K562 (cell line): Measurements from ENCODE around the gene NHLH2. TPM values are rescaled to one million over a fixed set of nuclear protein-coding genes. Genes with fewer than 3 reads are reported as not detected.

Experiments used
- ATAC-seq: fragments of 200-7000 bp; cut with Tn5 transposase; 3 replicates; pipeline ENCODE4 v1.9.1; 2020; ENCODE audit warnings: moderate library complexity
- BruUV-seq: library from RNA; stranded (reverse); fragments of 400-500 nt; replicated peaks from 2 replicates; lab custom pipeline; 2021; lab: Mats Ljungman, UMichigan
- CTCF ChIA-PET: fragments of 300-600 bp; formaldehyde crosslinking; extraction: SDS; loops from one replicate; lab custom pipeline; 2021; ENCODE audit warnings: low intra/inter-chr PET ratio; lab: Yijun Ruan, JAX
- POLR2A ChIA-PET: fragments of 300-600, 350-650 bp; sonication (Branson Sonifier 250); formaldehyde crosslinking; extraction: SDS; loops from one replicate; lab custom pipeline; 2021; ENCODE audit warnings: antibody characterized with exemption, inconsistent platforms; lab: Yijun Ruan, JAX
- DNase-seq, 4 experiments: peaks; one replicate each; pipeline versions ENCODE4 v3.0.0 to v3.0.0-alpha.2; 2011 to 2018; ENCODE audit warnings: low spot score in 3 of 4, mixed read lengths in 3 of 4; ENCODE audit errors: extremely low read depth in 1 of 4
- FAIRE-seq: peaks from 2 replicates; lab custom pipeline; 2011; peaks lifted over from hg19 to GRCh38; lab: Jason Lieb, UNC
- H2AFZ ChIP-seq: 2 replicates; pipeline ENCODE4 v1.6.0; 2011; ENCODE audit warnings: low read depth, low read length, control low read depth, inconsistent platforms
- H3K27ac ChIP-seq: fragments of 200-600 bp; 3 replicates; pipeline ENCODE4 v1.8.0; 2011; ENCODE audit warnings: low read depth, mild to moderate bottlenecking, control low read depth, inconsistent platforms, low read length, moderate library complexity, mixed read lengths; ENCODE audit errors: extremely low read depth
- H3K27me3 ChIP-seq, 2 experiments: fragments of 300-600 bp in 1 of 2; 2 replicates in 1 of 2; 3 replicates in 1 of 2; pipeline versions ENCODE4 v1.6.0 to v1.8.0; 2011; ENCODE audit warnings: inconsistent platforms in 2 of 2, low read length in 2 of 2, mild to moderate bottlenecking in 1 of 2, mixed read lengths in 1 of 2, moderate library complexity in 1 of 2; ENCODE audit not compliant: control insufficient read depth in 2 of 2, insufficient read depth in 2 of 2
- H3K36me3 ChIP-seq: fragments of 300-600 bp; 3 replicates; pipeline ENCODE4 v1.8.0; 2011; ENCODE audit warnings: mild to moderate bottlenecking, low read length, inconsistent platforms; ENCODE audit not compliant: control insufficient read depth, insufficient read depth
- H3K4me1 ChIP-seq, 2 experiments: fragments of 200-600 bp in 1 of 2; replicated peaks in 1 of 2; 2 replicates in 1 of 2; 3 replicates in 1 of 2; pipeline versions ENCODE4 v1.5.1 to v1.8.0; 2011; ENCODE audit warnings: inconsistent platforms in 2 of 2, low read length in 2 of 2, mild to moderate bottlenecking in 1 of 2, mixed read lengths in 1 of 2, moderate library complexity in 1 of 2; ENCODE audit not compliant: control insufficient read depth in 2 of 2, insufficient read depth in 2 of 2
- H3K4me2 ChIP-seq: 2 replicates; pipeline ENCODE4 v1.6.1; 2011; ENCODE audit warnings: low read length, control low read depth, inconsistent platforms, mixed read lengths; ENCODE audit not compliant: insufficient read depth
- H3K4me3 ChIP-seq: fragments of 200-600 bp; sonication (generic), shearing (Covaris generic); 2 replicates; pipeline ENCODE4 v1.5.1; 2016; ENCODE audit warnings: control low read depth, inconsistent platforms
- H3K79me2 ChIP-seq: fragments of 200-600 bp; 3 replicates; pipeline ENCODE4 v1.8.0; 2011; ENCODE audit warnings: low read length, inconsistent platforms; ENCODE audit not compliant: control insufficient read depth, insufficient read depth
- H3K9ac ChIP-seq, 2 experiments: 2 replicates each; pipeline versions ENCODE4 v1.6.0 to v1.6.1; 2011; ENCODE audit warnings: low read depth in 2 of 2, low read length in 2 of 2, control low read depth in 1 of 2, inconsistent platforms in 1 of 2, mild to moderate bottlenecking in 1 of 2, mixed read lengths in 1 of 2; ENCODE audit not compliant: insufficient read depth in 1 of 2
- H3K9me1 ChIP-seq: one replicate; pipeline ENCODE4 v1.6.0; 2011; ENCODE audit warnings: inconsistent platforms, mild to moderate bottlenecking, low read length, moderate library complexity; ENCODE audit not compliant: control insufficient read depth, insufficient read depth
- H3K9me3 ChIP-seq: replicated peaks from 2 replicates; pipeline ENCODE4 v1.5.1; 2011; ENCODE audit warnings: low read depth, low read length, inconsistent platforms; ENCODE audit not compliant: control insufficient read depth, insufficient read depth
- H4K20me1 ChIP-seq: replicated peaks from 2 replicates; pipeline ENCODE4 v1.6.1; 2011; ENCODE audit warnings: low read length, inconsistent platforms, mixed read lengths; ENCODE audit not compliant: control insufficient read depth, insufficient read depth
- BACH1 ChIP-seq: fragments of 200-800 bp; sonication (Bioruptor generic); IDR thresholded peaks from 2 replicates; pipeline ENCODE4 v1.6.1; 2016; ENCODE audit warnings: missing genetic modification characterization, missing compliant biosample characterization
- BRF1 ChIP-seq: IDR thresholded peaks from 3 replicates; pipeline ENCODE4 v1.6.1; 2011; ENCODE audit warnings: borderline replicate concordance, mild to moderate bottlenecking; ENCODE audit not compliant: insufficient read length; ENCODE audit errors: extremely low read depth
- CHD2 ChIP-seq: IDR thresholded peaks from 2 replicates; pipeline ENCODE4 v1.6.1; 2011; ENCODE audit warnings: low read depth, low read length
- COPS2 ChIP-seq: fragments of 450-650 bp; conservative IDR thresholded peaks from 2 replicates; pipeline ENCODE4 v1.6.1; 2016; ENCODE audit warnings: mild to moderate bottlenecking, moderate library complexity
- ELF1 ChIP-seq: fragments of 200-800 bp; sonication (Bioruptor generic); IDR thresholded peaks from 2 replicates; pipeline ENCODE4 v1.6.1; 2016; ENCODE audit warnings: missing genetic modification characterization, missing compliant biosample characterization
- ELK1 ChIP-seq: sonication (generic); formaldehyde crosslinking; IDR thresholded peaks from 2 replicates; pipeline ENCODE4 v1.8.1; 2022; ENCODE audit warnings: missing genetic modification reagents
- HNRNPUL1 ChIP-seq: fragments of 200-400 bp; formaldehyde crosslinking; IDR thresholded peaks from 2 replicates; pipeline ENCODE4 v1.6.1; 2017; ENCODE audit warnings: low read length
- MAFK ChIP-seq: IDR thresholded peaks from 2 replicates; pipeline ENCODE4 v1.6.1; 2011; ENCODE audit warnings: low read length, improper control_type of control experiment
- NRF1 ChIP-seq, 2 experiments: fragments of 450-650 bp; IDR thresholded peaks in 1 of 2; conservative IDR thresholded peaks in 1 of 2; 2 replicates each; pipeline ENCODE4 v1.6.1; 2014; ENCODE audit warnings: mild to moderate bottlenecking in 2 of 2
- RBFOX2 ChIP-seq: fragments of 200-400 bp; formaldehyde crosslinking; IDR thresholded peaks from 2 replicates; pipeline ENCODE4 v1.6.1; 2017; ENCODE audit warnings: low read depth, mild to moderate bottlenecking, low read length, moderate library complexity
- RBM15 ChIP-seq: fragments of 200-400 bp; formaldehyde crosslinking; IDR thresholded peaks from 2 replicates; pipeline ENCODE4 v1.6.1; 2018; ENCODE audit warnings: mild to moderate bottlenecking, low read length, moderate library complexity; ENCODE audit not compliant: insufficient read depth
- TARDBP ChIP-seq: fragments of 450-650 bp; IDR thresholded peaks from 2 replicates; pipeline ENCODE4 v1.6.1; 2016
- TFAM ChIP-seq: fragments of 250-450 bp; sonication (Bioruptor Pico); conservative IDR thresholded peaks from 2 replicates; pipeline ENCODE4 v1.5.0; 2021; ENCODE audit warnings: mild to moderate bottlenecking, moderate library complexity
- XRCC5 ChIP-seq: fragments of 200-400 bp; formaldehyde crosslinking; IDR thresholded peaks from 2 replicates; pipeline ENCODE4 v1.6.1; 2017; ENCODE audit warnings: low read depth, mild to moderate bottlenecking, low read length
- ZEB2 ChIP-seq: fragments of 450-650 bp; IDR thresholded peaks from 2 replicates; pipeline ENCODE4 v1.6.1; 2016
- ZFP30 ChIP-seq: fragments of 250-450 bp; sonication (Bioruptor Pico); IDR thresholded peaks from 2 replicates; pipeline ENCODE4 v1.8.0; 2022; ENCODE audit warnings: moderate library complexity, mild to moderate bottlenecking, inconsistent platforms, borderline replicate concordance
- ZNF707 ChIP-seq: fragments of 250-450 bp; sonication (Bioruptor Pico); conservative IDR thresholded peaks from 2 replicates; pipeline ENCODE4 v1.8.0; 2022; ENCODE audit warnings: inconsistent platforms, mild to moderate bottlenecking, moderate library complexity
- WGBS: fragments of 100-300 bp; shearing (Covaris generic); methylation state at CpG from one replicate; pipeline ENCODE4 v1.1.6; 2016; ENCODE audit warnings: low coverage, mixed read lengths; ENCODE audit not compliant: insufficient coverage; ENCODE audit errors: missing lambda C conversion rate; 5-methylcytosine and 5-hydroxymethylcytosine counted together
- in situ Hi-C: fragments of 300-500 bp; cut with MboI; formaldehyde crosslinking; loops from 4 replicates; pipeline ENCODE4 v1.15.0; 2018; ENCODE audit warnings: inconsistent platforms, mixed read lengths
- intact Hi-C: fragments of 100-400 bp; cut with micrococcal nuclease; formaldehyde crosslinking; loops from 2 replicates; pipeline ENCODE4 v1.14.2; 2022
- polyA plus RNA-seq, 8 experiments: library from polyadenylated mRNA; depleted of rRNA in 4 of 8; stranded (reverse) in 5 of 8; unstranded in 3 of 8; fragments of >200 nt; fragmentation: Nextera tagmentation in 2 of 8; fragmentation: Illumina TruSeq in 1 of 8; extraction: Ambion mirVana in 2 of 8; extraction: Trizol in 1 of 8; gene quantifications; 2 replicates each; pipeline versions ENCODE4 v1.2.1 to v1.2.3, GENCODE V29; 2011 to 2014; ENCODE audit warnings: inconsistent platforms in 1 of 8, missing spikeins in 1 of 8
- total RNA-seq, 7 experiments: library from RNA; depleted of rRNA in 6 of 7; stranded (reverse); fragments of >200 nt in 6 of 7; fragmentation: Illumina TruSeq in 2 of 7; extraction: Trizol in 2 of 7; gene quantifications; 2 replicates each; pipeline versions ENCODE4 v1.2.1 to v1.2.3, GENCODE V29; 2011 to 2021; ENCODE audit warnings: low replicate concordance in 1 of 7
- TF ChIP-seq, protein P1 (sequence below): fragments of 450-650 bp; formaldehyde crosslinking; conservative IDR thresholded peaks from 2 replicates; pipeline ENCODE4 v1.4.0; 2022; ENCODE audit warnings: mild to moderate bottlenecking, missing genetic modification characterization

The NHLH2 gene
- total and polyA plus RNA-seq, 9 of the 15 experiments (the other 6 are each of a cell fraction or from before 2014, with no cell fraction given): not detected

GRCh38 chr1:115796897-115797296 is 44.0 kb downstream of the NHLH2 start:
- no peaks in the 10 kb centered on the region for H3K9me3 ChIP-seq
- BruUV-seq: no TSS peak
- POLR2A ChIA-PET: interaction anchor here (0.7 kb wide), 1 partner anchor 354 kb away, joined by 3 read pairs; no protein-coding TSS in a partner anchor
- intact Hi-C loops: no loop called here
- H3K4me1 ChIP-seq: no peaks in the 10 kb centered on the region
- no peaks in the 10 kb centered on the region for H4K20me1 ChIP-seq
- ATAC-seq (no peak), FAIRE-seq (no peak)
- H3K9me1 ChIP-seq: no peaks in the 10 kb centered on the region
- no peak overlapping the region for H3K27ac ChIP-seq
- TF ChIP-seq, protein P1, sequence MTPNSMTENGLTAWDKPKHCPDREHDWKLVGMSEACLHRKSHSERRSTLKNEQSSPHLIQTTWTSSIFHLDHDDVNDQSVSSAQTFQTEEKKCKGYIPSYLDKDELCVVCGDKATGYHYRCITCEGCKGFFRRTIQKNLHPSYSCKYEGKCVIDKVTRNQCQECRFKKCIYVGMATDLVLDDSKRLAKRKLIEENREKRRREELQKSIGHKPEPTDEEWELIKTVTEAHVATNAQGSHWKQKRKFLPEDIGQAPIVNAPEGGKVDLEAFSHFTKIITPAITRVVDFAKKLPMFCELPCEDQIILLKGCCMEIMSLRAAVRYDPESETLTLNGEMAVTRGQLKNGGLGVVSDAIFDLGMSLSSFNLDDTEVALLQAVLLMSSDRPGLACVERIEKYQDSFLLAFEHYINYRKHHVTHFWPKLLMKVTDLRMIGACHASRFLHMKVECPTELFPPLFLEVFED (CRISPR knock-in tag): no peak
- TF ChIP-seq BRF1: no peak
- TF ChIP-seq ELF1 (tag): no peak
- no peak for TF ChIP-seq MAFK
- TF ChIP-seq NRF1 (conservative IDR thresholded peaks at IDR 0.05 in 1 of 2, IDR thresholded peaks at IDR 0.05 in 1 of 2): no peak
- no peak for TF ChIP-seq ZNF707 (CRISPR knock-in tag)
- TF ChIP-seq TARDBP: no peak
- TF ChIP-seq HNRNPUL1: no peak
- TF ChIP-seq COPS2: no peak
- TF ChIP-seq RBFOX2: no peak
- no peak for TF ChIP-seq CHD2
- no peak for TF ChIP-seq ELK1 (CRISPR knock-in tag)
- TF ChIP-seq RBM15: no peak
- no peak for TF ChIP-seq BACH1 (tag)
- TF ChIP-seq ZFP30: no peak
- TF ChIP-seq XRCC5: no peak
- no peak for TF ChIP-seq ZEB2
- no peak for TF ChIP-seq TFAM
- TF ChIP-seq, all 486 proteins: peak for 0
- 0% methylated on average over 5 of the region's 5 CpGs for WGBS
- H3K4me2 ChIP-seq: no peak overlapping the region
- in situ Hi-C loops: no loop called here
- H3K27me3 ChIP-seq: peaks cover 0 to 4% of the 10 kb centered on the region in 2 experiments; a peak in 1 of 5 replicates
- H2AFZ ChIP-seq: no peak overlapping the region
- H3K79me2 ChIP-seq: no peaks in the 10 kb centered on the region
- CTCF ChIA-PET: no interaction called here
- no peak overlapping the region for H3K9ac ChIP-seq
- no peak for DNase-seq
- no peak overlapping the region for H3K4me3 ChIP-seq
- H3K36me3 ChIP-seq: no peaks in the 10 kb centered on the region
